K562 (cell line): ENCODE results near the gene RGPD8. TPM values are rescaled to one million over a fixed set of nuclear protein-coding genes. Genes with fewer than 3 reads are reported as not detected.

Source experiments
- BCL6 ChIP-seq: fragments of 250-450 bp; sonication (Bioruptor Pico); IDR thresholded peaks from 2 replicates; pipeline ENCODE4 v1.4.0; 2020
- BRD9 ChIP-seq: fragments of 450-650 bp; IDR thresholded peaks from 2 replicates; pipeline ENCODE4 v1.6.1; 2018; ENCODE audit warnings: low read depth; ENCODE audit not compliant: partially characterized antibody
- C11orf30 ChIP-seq: fragments of 450-650 bp; IDR thresholded peaks from 2 replicates; pipeline ENCODE4 v1.6.1; 2016; ENCODE audit warnings: low read depth, mild to moderate bottlenecking
- CBFA2T2 ChIP-seq: fragments of 450-650 bp; conservative IDR thresholded peaks from 2 replicates; pipeline ENCODE4 v1.6.1; 2017; ENCODE audit warnings: mild to moderate bottlenecking
- ELF2 ChIP-seq: fragments of 250-450 bp; sonication (Bioruptor Pico); IDR thresholded peaks from 2 replicates; pipeline ENCODE4 v1.5.0; 2021; ENCODE audit warnings: mild to moderate bottlenecking
- EP400 ChIP-seq: fragments of 450-650 bp; IDR thresholded peaks from 2 replicates; pipeline ENCODE4 v1.6.1; 2017; ENCODE audit warnings: antibody characterized with exemption, mild to moderate bottlenecking, moderate library complexity
- FOSL1 ChIP-seq: fragments of 200-800 bp; sonication (Bioruptor generic); conservative IDR thresholded peaks from 2 replicates; pipeline ENCODE4 v1.6.1; 2016; ENCODE audit warnings: missing genetic modification characterization, missing compliant biosample characterization
- HLTF ChIP-seq: fragments of 450-650 bp; IDR thresholded peaks from 2 replicates; pipeline ENCODE4 v1.6.1; 2016
- KDM5B ChIP-seq: fragments of 200-600 bp; sonication (generic); IDR thresholded peaks from 2 replicates; pipeline ENCODE4 v1.6.1; 2012; ENCODE audit warnings: low read depth, mild to moderate bottlenecking, moderate library complexity, low read length, control low read depth, inconsistent platforms; ENCODE audit not compliant: insufficient replicate concordance
- MAFG ChIP-seq: fragments of 450-650 bp; conservative IDR thresholded peaks from 2 replicates; pipeline ENCODE4 v1.6.1; 2016; ENCODE audit warnings: missing genetic modification characterization, missing compliant biosample characterization
- MNT ChIP-seq, 2 experiments: fragments of 450-650 bp; conservative IDR thresholded peaks; 2 replicates each; pipeline ENCODE4 v1.6.1; 2017; ENCODE audit warnings: mild to moderate bottlenecking in 2 of 2, moderate library complexity in 2 of 2
- NBN ChIP-seq: fragments of 450-650 bp; IDR thresholded peaks from 2 replicates; pipeline ENCODE4 v1.6.1; 2016; ENCODE audit warnings: low read depth, mild to moderate bottlenecking
- PKNOX1 ChIP-seq: fragments of 450-650 bp; IDR thresholded peaks from 2 replicates; pipeline ENCODE4 v1.6.1; 2016
- PTTG1 ChIP-seq: fragments of 450-650 bp; IDR thresholded peaks from 2 replicates; pipeline ENCODE4 v1.6.1; 2016; ENCODE audit warnings: low read depth, mild to moderate bottlenecking, missing genetic modification characterization, missing compliant biosample characterization
- RBM39 ChIP-seq: fragments of 200-400 bp; formaldehyde crosslinking; optimal IDR thresholded peaks from 2 replicates; pipeline ENCODE3; 2018; ENCODE audit warnings: low read depth, low read length
- SAP30 ChIP-seq: fragments of 200-600 bp; sonication (generic); IDR thresholded peaks from 2 replicates; pipeline ENCODE4 v1.6.1; 2012; ENCODE audit warnings: borderline replicate concordance, low read depth, mild to moderate bottlenecking, moderate library complexity, low read length, control low read depth, inconsistent platforms; ENCODE audit not compliant: insufficient read depth, poor library complexity, severe bottlenecking
- ZBTB26 ChIP-seq: fragments of 450-650 bp; formaldehyde crosslinking; IDR thresholded peaks from 2 replicates; pipeline ENCODE4 v1.4.0; 2022; ENCODE audit warnings: missing genetic modification characterization
- ZNF121 ChIP-seq: sonication (generic); formaldehyde crosslinking; conservative IDR thresholded peaks from 2 replicates; pipeline ENCODE4 v1.8.0; 2022; ENCODE audit warnings: missing genetic modification reagents
- ZNF277 ChIP-seq: fragments of 250-450 bp; sonication (Bioruptor Pico); IDR thresholded peaks from 2 replicates; pipeline ENCODE4 v1.8.0; 2022; ENCODE audit warnings: inconsistent platforms, mild to moderate bottlenecking, moderate library complexity, borderline replicate concordance
- ZNF589 ChIP-seq: fragments of 200-800 bp; sonication (Bioruptor generic); IDR thresholded peaks from 2 replicates; pipeline ENCODE4 v1.6.1; 2016; ENCODE audit warnings: low read depth, missing genetic modification characterization, missing compliant biosample characterization
- ZNF75A ChIP-seq: fragments of 450-650 bp; formaldehyde crosslinking; IDR thresholded peaks from 2 replicates; pipeline ENCODE4 v1.4.0; 2020; ENCODE audit warnings: mild to moderate bottlenecking
- polyA plus RNA-seq, 8 experiments: library from polyadenylated mRNA; depleted of rRNA in 4 of 8; stranded (reverse) in 5 of 8; unstranded in 3 of 8; fragments of >200 nt; fragmentation: Nextera tagmentation in 2 of 8; fragmentation: Illumina TruSeq in 1 of 8; extraction: Ambion mirVana in 2 of 8; extraction: Trizol in 1 of 8; gene quantifications; 2 replicates each; pipeline versions ENCODE4 v1.2.1 to v1.2.3, GENCODE V29; 2011 to 2014; ENCODE audit warnings: inconsistent platforms in 1 of 8, missing spikeins in 1 of 8
- total RNA-seq, 7 experiments: library from RNA; depleted of rRNA in 6 of 7; stranded (reverse); fragments of >200 nt in 6 of 7; fragmentation: Illumina TruSeq in 2 of 7; extraction: Trizol in 2 of 7; gene quantifications; 2 replicates each; pipeline versions ENCODE4 v1.2.1 to v1.2.3, GENCODE V29; 2011 to 2021; ENCODE audit warnings: low replicate concordance in 1 of 7
- TF ChIP-seq, protein P1 (sequence below): sonication (generic); formaldehyde crosslinking; IDR thresholded peaks from 2 replicates; pipeline ENCODE4 v1.8.1; 2022; ENCODE audit warnings: missing genetic modification reagents
- TF ChIP-seq, protein P2 (sequence below), 2 experiments: fragments of 450-650 bp in 1 of 2; sonication (generic) in 1 of 2; formaldehyde crosslinking; conservative IDR thresholded peaks; 2 replicates each; pipeline versions ENCODE4 v1.4.0 to v1.8.1; 2020 to 2022; ENCODE audit warnings: mild to moderate bottlenecking in 1 of 2, missing genetic modification reagents in 1 of 2

The RGPD8 gene
- total and polyA plus RNA-seq, 9 of the 15 experiments (the other 6 are each of a cell fraction or from before 2014, with no cell fraction given): 0.03 to 0.47 (median 0.12) TPM; not detected in 1

- TF ChIP-seq CBFA2T2 (no peak), BCL6 (no peak), ZNF121 (CRISPR knock-in tag) (no peak), SAP30 (no peak), MNT (conservative IDR thresholded peaks at IDR 0.05) (peak; percentile 49 to 53; a peak in 2 of 4 replicates), ZBTB26 (CRISPR knock-in tag) (no peak), FOSL1 (tag) (no peak), RBM39 (no peak), ZNF75A (CRISPR knock-in tag) (no peak), HLTF (no peak), PTTG1 (tag) (no peak), C11orf30 (peak; percentile 7; the same call in 1 of the 2 replicates), ELF2 (CRISPR knock-in tag) (no peak), ZNF589 (no peak), BRD9 (no peak), ZNF277 (CRISPR knock-in tag) (no peak), NBN (0 out of 2 replicates have a peak, but pooled peaks have one; percentile 14), KDM5B (peak; percentile 16), MAFG (tag) (no peak), PKNOX1 (no peak), EP400 (peak; percentile 66)
- TF ChIP-seq, protein P1, sequence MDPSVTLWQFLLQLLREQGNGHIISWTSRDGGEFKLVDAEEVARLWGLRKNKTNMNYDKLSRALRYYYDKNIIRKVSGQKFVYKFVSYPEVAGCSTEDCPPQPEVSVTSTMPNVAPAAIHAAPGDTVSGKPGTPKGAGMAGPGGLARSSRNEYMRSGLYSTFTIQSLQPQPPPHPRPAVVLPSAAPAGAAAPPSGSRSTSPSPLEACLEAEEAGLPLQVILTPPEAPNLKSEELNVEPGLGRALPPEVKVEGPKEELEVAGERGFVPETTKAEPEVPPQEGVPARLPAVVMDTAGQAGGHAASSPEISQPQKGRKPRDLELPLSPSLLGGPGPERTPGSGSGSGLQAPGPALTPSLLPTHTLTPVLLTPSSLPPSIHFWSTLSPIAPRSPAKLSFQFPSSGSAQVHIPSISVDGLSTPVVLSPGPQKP (CRISPR knock-in tag): no peak
- TF ChIP-seq, protein P2, sequence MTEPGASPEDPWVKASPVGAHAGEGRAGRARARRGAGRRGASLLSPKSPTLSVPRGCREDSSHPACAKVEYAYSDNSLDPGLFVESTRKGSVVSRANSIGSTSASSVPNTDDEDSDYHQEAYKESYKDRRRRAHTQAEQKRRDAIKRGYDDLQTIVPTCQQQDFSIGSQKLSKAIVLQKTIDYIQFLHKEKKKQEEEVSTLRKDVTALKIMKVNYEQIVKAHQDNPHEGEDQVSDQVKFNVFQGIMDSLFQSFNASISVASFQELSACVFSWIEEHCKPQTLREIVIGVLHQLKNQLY (CRISPR knock-in tag; conservative IDR thresholded peaks at IDR 0.05): no peak
Observed at GRCh38 chr2:112483042-112483473, 49.6 kb upstream of the RGPD8 start (continued).
